Keratinocyte (primary cell): ENCODE measurements around the gene NAA30.
"Not testable (repeated sequence)": the region's sequence is repeated elsewhere in the genome, so short reads cannot be mapped to it uniquely, and the experiment has no call there.

ENCODE experiments used
- EZH2 ChIP-seq: IDR thresholded peaks from one replicate; pipeline ENCODE4 v1.6.1; 2012; ENCODE audit warnings: inconsistent platforms, mild to moderate bottlenecking, low read length, moderate library complexity
- TF ChIP-seq, protein P1 (sequence below), 3 experiments: IDR thresholded peaks in 1 of 3; conservative IDR thresholded peaks in 1 of 3; optimal IDR thresholded peaks in 1 of 3; 2 replicates in 2 of 3; 3 replicates in 1 of 3; pipeline versions ENCODE3 to v1.5.1; 2011; ENCODE audit warnings: low read length in 3 of 3, mild to moderate bottlenecking in 3 of 3, moderate library complexity in 2 of 3, control low read depth in 1 of 3, inconsistent platforms in 1 of 3; ENCODE audit not compliant: insufficient read depth in 2 of 3; ENCODE audit errors: extremely low read depth in 1 of 3

- TF ChIP-seq, protein P1, sequence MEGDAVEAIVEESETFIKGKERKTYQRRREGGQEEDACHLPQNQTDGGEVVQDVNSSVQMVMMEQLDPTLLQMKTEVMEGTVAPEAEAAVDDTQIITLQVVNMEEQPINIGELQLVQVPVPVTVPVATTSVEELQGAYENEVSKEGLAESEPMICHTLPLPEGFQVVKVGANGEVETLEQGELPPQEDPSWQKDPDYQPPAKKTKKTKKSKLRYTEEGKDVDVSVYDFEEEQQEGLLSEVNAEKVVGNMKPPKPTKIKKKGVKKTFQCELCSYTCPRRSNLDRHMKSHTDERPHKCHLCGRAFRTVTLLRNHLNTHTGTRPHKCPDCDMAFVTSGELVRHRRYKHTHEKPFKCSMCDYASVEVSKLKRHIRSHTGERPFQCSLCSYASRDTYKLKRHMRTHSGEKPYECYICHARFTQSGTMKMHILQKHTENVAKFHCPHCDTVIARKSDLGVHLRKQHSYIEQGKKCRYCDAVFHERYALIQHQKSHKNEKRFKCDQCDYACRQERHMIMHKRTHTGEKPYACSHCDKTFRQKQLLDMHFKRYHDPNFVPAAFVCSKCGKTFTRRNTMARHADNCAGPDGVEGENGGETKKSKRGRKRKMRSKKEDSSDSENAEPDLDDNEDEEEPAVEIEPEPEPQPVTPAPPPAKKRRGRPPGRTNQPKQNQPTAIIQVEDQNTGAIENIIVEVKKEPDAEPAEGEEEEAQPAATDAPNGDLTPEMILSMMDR (optimal IDR thresholded peaks at IDR 0.05 in 1 of 3, IDR thresholded peaks at IDR 0.05 in 1 of 3, conservative IDR thresholded peaks at IDR 0.05 in 1 of 3; ENCODE audit: extremely low read depth in 1 of 3, insufficient read depth in 2 of 3, low read length in 3 of 3): not testable (repeated sequence)
- not testable (repeated sequence) for TF ChIP-seq EZH2
These were observed 20.2 kb upstream of the NAA30 start for GRCh38 chr14:57370187-57370586.
